ENCODE results near the gene SNAPC1.
"Not testable (repeated sequence)": the region's sequence is repeated elsewhere in the genome, so short reads cannot be mapped to it uniquely, and the experiment has no call there.

Gene SNAPC1

DNA sequence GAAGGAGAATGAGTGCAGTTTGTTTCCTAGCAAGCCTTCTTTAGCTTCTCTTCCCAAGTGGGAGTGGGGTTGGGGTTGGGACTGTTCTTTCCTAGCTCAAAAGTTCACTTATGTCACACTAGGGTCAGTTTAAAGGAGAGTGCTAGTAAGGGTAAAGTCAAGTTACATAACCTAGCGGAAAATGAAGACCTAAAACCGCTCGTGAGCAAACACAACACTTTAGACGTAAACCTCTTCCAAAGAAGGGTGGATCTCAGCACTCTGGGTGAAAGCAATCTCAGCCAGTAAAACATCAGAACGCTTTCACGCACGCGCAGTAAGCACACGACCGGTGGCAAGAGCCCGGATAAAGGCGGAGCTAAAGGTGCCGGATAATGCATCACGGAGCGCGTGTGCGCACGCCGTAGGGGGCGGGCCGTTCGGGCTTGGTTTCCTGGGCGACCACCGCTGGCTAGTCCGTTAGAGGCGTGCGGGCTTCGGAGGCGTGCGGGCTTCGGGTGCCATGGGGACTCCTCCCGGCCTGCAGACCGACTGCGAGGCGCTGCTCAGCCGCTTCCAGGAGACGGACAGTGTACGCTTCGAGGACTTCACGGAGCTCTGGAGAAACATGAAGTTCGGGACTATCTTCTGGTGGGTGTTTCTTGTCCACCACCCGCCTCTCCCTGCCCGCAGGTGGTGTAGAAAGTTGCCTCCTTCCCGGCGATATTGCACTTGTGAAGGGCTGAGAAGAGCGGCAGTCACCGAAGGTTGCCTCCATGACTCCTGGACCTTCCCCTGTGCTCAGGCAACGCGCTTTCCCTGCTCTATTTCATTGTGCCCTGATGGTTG lies at the start of gene SNAPC1:
SNAPC1 (plus strand) TSS at position 462 of the 828 bp plus-strand sequence; CDS start at position 503, 41 bp downstream.
- DNase-seq: peak; percentile 95

DNA sequence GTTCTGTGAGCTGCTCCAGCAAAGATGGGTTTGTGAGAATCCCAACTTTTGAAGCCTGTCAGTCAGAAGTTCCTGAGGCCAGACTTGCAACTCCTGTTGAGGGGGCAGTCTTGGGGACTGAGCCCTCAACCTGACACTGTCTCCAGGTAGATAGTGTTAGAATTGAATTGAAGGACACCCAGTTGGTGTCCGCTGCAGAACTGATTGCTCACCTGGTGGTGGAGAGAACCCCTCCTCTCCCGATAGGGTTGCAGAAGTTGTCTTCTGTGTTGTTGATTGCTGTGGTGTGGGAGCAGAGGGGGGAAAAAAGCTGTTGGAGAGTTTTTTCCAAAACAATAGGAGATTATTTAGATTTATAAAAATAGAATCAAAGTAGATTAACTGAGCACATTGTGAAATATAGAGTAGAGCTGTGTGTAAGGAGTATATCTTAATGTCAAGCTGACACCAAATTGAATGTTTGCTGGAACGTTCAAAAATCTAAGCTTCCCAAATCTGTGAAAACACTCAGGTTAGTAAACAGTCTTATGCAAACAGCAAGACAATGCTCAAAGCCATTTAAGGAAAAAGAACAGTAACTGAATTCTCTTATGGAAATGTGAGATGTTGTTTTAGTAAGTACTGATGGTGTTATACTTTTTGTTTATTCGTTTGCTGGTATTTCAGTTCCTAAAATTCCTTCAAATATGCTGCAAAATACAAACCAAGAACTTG lies 48.3 kb upstream of the SNAPC1 start:
- DNase-seq: no peak

DNA sequence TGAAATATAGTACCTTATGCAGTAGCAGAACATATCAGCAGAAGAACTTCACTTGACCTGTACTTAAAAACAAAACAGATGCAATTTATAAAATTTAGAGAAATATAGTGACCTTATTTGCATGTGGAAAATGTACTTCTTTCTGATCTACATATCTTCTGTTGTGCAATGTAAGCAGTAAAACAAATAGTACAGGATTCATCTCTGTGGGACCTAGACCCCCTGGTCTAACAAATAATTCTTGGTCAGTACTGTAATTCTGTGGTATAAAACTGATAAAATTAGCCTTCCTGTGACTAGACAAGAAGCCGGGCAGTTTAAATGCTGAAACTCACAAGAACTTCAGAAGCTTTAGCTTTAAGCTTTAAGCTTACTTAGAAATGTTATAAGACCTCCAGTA lies 45.3 kb upstream of the SNAPC1 start:
- DNase-seq: no peak

- no peak for DNase-seq
Observed at GRCh38 chr14:61718039-61718438, 44.2 kb upstream of the SNAPC1 start.

- no peak for DNase-seq
Observed at GRCh38 chr14:61719344-61720293, 42.6 kb upstream of the SNAPC1 start.

DNA sequence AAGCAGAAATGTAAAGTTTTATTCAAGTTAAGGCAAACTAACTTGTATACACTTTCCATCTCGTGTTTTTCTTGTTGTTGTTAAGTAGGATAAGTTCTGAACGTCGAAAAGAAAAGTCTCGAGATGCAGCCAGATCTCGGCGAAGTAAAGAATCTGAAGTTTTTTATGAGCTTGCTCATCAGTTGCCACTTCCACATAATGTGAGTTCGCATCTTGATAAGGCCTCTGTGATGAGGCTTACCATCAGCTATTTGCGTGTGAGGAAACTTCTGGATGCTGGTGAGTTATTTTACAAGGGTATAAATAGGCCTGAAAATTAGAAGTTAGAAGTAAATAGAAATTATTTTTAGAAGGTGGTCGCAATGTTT lies 41.9 kb upstream of the SNAPC1 start:
- no peak for DNase-seq

DNA sequence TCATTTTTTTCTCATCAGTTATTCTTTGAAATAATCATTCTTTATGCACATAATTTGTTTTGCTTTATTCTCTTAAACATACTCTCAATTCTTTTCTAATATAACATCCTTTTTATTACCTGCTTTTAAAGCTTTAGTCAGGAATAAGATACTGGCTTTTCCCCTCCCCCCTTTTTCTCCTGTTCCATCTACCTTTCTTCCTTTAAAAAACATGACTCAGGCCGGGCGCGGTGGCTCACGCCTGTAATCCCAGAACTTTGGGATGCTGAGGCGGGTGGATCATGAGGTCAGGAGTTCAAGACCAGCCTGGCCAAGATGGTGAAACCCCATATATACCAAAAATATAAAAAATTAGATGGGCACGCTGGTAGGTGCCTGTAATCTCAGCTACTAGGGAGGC lies 41.5 kb upstream of the SNAPC1 start:
- DNase-seq: no peak

DNA sequence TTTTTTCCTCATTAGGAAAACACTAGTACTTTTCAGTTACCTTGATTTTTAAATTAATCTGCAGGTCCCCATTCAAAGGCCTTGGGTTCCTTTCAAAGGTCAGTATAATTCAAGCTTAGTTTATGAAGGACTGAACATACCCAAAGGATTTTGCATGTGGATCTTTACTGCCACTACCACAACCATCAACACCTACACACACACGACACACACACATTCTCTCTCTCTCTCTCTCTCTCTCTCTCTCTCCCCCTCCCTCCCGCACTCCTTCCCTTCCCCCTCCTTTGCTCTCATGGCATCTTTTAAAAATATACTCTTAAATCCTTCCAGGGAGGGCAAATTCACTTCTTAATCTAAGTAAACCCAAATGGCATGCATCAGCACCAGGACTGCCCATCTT lies 38.1 kb upstream of the SNAPC1 start:
- no peak for DNase-seq

- DNase-seq: no peak
Observed at GRCh38 chr14:61726778-61727658, 35.2 kb upstream of the SNAPC1 start.

DNA sequence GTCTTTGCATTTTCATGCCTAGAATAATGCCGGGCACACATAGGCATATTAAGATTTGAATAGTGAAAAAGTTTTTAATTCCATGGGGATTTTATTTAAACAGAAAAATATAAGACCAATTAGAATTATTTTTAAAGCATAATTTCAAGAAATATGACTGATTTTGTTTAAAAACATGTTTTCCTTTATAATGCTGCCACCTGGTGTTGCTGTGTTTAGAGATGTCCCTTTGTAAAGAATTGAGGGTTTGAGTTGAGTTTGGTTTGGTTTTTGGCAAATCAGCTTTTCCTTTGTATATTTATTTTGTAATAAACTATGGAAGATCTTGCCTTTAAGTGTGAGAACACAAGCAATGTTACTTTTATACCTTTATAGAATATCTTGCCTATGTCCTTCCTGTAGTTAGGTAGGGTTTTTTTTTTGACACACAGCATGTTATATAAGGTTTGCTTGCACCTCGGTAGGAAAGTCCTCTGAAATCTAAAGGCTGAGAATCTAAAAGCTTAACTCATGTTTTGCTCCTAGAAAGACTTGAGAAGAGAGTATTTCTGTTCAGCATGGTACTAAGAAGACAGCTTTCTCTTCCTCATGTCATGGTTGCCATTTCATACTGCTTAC lies 31.4 kb upstream of the SNAPC1 start:
- DNase-seq: no peak

- DNase-seq: no peak
Observed at GRCh38 chr14:61733972-61734371, 28.2 kb upstream of the SNAPC1 start.

DNA sequence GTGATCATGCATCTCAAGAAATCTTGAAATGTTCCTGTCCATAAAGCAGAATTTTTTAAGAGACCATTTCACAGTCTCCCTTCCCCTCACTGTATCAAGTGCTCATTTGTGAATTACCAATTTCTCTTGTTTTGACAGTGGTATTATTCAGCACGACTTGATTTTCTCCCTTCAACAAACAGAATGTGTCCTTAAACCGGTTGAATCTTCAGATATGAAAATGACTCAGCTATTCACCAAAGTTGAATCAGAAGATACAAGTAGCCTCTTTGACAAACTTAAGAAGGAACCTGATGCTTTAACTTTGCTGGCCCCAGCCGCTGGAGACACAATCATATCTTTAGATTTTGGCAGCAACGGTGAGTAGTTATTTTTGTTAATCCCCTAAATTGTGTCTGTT lies 25.5 kb upstream of the SNAPC1 start:
- no peak for DNase-seq

DNA sequence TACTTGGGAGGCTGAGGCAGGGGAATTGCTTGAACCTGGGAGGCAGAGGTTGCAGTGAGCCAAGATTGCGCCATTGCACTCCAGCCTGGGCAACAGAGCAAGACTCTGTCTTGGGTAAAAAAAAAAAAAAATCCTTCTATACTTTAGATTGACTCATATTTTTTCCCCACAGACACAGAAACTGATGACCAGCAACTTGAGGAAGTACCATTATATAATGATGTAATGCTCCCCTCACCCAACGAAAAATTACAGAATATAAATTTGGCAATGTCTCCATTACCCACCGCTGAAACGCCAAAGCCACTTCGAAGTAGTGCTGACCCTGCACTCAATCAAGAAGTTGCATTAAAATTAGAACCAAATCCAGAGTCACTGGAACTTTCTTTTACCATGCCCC lies 24.3 kb upstream of the SNAPC1 start:
- no peak for DNase-seq

GRCh38 chr14:61739133-61739532 lies 23.1 kb upstream of the SNAPC1 start:
- no peak for DNase-seq

- no peak for DNase-seq
Observed at GRCh38 chr14:61742371-61742770, 19.8 kb upstream of the SNAPC1 start.

GRCh38 chr14:61744238-61744637 lies 18.0 kb upstream of the SNAPC1 start:
- no peak for DNase-seq

DNA sequence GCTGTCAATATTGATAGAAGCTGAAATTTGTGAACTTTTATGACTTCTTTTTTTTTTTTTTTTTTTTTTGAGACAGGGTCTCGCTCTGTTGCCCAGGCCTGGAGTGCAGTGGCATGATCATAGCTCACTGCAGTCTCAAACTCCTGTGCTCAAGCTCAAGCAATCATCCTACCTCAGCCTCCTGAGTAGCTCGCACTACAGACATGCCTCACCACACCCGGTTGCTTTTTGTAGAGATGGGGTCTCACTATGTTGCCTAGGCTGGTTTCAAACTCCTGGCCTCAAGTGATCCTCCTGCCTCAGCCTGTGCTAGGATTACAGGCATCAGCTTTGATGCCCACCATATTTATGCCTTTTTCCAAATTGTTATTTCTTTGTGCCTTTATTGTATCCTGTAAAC lies 15.9 kb upstream of the SNAPC1 start:
- not testable (repeated sequence) for DNase-seq

DNA sequence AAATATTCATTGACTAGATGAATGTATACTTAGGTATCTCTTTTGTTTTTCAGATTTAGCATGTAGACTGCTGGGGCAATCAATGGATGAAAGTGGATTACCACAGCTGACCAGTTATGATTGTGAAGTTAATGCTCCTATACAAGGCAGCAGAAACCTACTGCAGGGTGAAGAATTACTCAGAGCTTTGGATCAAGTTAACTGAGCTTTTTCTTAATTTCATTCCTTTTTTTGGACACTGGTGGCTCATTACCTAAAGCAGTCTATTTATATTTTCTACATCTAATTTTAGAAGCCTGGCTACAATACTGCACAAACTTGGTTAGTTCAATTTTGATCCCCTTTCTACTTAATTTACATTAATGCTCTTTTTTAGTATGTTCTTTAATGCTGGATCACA lies 15.3 kb upstream of the SNAPC1 start:
- DNase-seq: no peak

- DNase-seq: no peak
Observed at GRCh38 chr14:61747342-61747741, 14.9 kb upstream of the SNAPC1 start.

GRCh38 chr14:61749264-61749663 lies 13.0 kb upstream of the SNAPC1 start:
- DNase-seq: no peak

- DNase-seq: no peak
Observed at GRCh38 chr14:61749867-61750266, 12.4 kb upstream of the SNAPC1 start.

All from NCI-H446 treated with DMSO at 0.1 percent for 48 hours (cell line).